Lower leg skin (tissue), 4 donors: ENCODE data around the gene PLA2G2A. TPM values are rescaled to one million over a fixed set of nuclear protein-coding genes. Genes with fewer than 3 reads are reported as not detected.

ENCODE experiments used
- DNase-seq, 2 donors: peaks; one replicate each; pipeline ENCODE4 v3.0.0-alpha.2; 2019; ENCODE audit warnings: low spot score in 2 of 2
- H3K4me3 ChIP-seq: fragments of 200-600 bp; sonication (generic); 2 replicates; pipeline ENCODE4 v1.5.1; 2017; ENCODE audit warnings: mild to moderate bottlenecking, low read depth; ENCODE audit not compliant: poor library complexity, severe bottlenecking
- POLR2A ChIP-seq, 2 donors: fragments of 450-650 bp; IDR thresholded peaks; one replicate each; pipeline ENCODE4 v1.6.1; 2016 to 2017; ENCODE audit warnings: antibody characterized with exemption in 2 of 2, mild to moderate bottlenecking in 1 of 2, moderate library complexity in 1 of 2
- WGBS, 2 donors: methylation state at CpG; one replicate each; pipeline ENCODE4 v1.1.5; 2018; 5-methylcytosine and 5-hydroxymethylcytosine counted together
- intact Hi-C: fragments of 100-400 bp; cut with DNase I; formaldehyde crosslinking; loops from one replicate; pipeline ENCODE4 v1.15.0; 2023; ENCODE audit warnings: low total_unique reads
- total RNA-seq, 4 donors: library from RNA; depleted of rRNA; stranded (reverse); fragments of >200 nt; gene quantifications; one replicate each; pipeline ENCODE4 v1.1.0, GENCODE V29; 2016
- TF ChIP-seq, protein P1 (sequence below), 3 donors: fragments of 450-650 bp; IDR thresholded peaks; one replicate each; pipeline ENCODE4 v1.5.1; 2016; ENCODE audit warnings: antibody characterized with exemption in 3 of 3, mild to moderate bottlenecking in 3 of 3, moderate library complexity in 2 of 3

The PLA2G2A gene, protein sequence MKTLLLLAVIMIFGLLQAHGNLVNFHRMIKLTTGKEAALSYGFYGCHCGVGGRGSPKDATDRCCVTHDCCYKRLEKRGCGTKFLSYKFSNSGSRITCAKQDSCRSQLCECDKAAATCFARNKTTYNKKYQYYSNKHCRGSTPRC
- 10 to 100 TPM in 2 of 4 donors, 1 to 10 TPM in 2; 6.0 to 14.0 (median 10.3) TPM for total RNA-seq

DNA sequence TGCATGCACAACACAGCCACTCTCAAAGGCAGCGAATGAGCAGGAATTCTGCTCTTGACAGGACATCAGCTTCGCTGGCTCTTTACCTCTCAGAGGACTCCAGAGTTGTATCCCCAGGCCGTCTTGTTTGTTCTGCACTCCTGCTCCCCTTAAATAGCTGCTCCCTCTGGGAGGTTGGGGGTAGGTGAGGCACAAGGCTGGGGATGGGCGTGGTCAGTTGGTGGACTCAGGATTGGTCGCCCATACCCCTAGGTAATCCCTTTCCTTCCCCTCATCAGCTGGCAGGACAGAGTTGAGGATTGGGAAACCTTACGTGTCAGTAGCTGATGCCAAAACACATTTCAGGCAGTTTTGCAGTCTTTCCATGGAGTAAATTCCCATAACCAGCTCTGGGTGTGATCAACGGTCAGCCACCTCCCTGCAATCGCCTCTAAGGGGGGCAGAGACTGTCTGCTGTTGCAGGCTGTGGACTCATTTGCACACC lies at the start of gene PLA2G2A:
Gene PLA2G2A, minus strand, starts transcription at position 125 of the 484 bp plus-strand sequence. CDS start 845 bp downstream, outside the sequence.
- intact Hi-C loops: no loop called here
- WGBS, 2 donors: 60 to 73% methylated on average over 8 of the region's 8 CpGs
- peak in 1 of 2 donors; percentile 83 for DNase-seq
- TF ChIP-seq, protein P1, sequence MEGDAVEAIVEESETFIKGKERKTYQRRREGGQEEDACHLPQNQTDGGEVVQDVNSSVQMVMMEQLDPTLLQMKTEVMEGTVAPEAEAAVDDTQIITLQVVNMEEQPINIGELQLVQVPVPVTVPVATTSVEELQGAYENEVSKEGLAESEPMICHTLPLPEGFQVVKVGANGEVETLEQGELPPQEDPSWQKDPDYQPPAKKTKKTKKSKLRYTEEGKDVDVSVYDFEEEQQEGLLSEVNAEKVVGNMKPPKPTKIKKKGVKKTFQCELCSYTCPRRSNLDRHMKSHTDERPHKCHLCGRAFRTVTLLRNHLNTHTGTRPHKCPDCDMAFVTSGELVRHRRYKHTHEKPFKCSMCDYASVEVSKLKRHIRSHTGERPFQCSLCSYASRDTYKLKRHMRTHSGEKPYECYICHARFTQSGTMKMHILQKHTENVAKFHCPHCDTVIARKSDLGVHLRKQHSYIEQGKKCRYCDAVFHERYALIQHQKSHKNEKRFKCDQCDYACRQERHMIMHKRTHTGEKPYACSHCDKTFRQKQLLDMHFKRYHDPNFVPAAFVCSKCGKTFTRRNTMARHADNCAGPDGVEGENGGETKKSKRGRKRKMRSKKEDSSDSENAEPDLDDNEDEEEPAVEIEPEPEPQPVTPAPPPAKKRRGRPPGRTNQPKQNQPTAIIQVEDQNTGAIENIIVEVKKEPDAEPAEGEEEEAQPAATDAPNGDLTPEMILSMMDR (IDR thresholded peaks at IDR 0.05): no peak
- TF ChIP-seq POLR2A (IDR thresholded peaks at IDR 0.05): no peak
- H3K4me3 ChIP-seq: no peak within 1 kb of the TSS

DNA sequence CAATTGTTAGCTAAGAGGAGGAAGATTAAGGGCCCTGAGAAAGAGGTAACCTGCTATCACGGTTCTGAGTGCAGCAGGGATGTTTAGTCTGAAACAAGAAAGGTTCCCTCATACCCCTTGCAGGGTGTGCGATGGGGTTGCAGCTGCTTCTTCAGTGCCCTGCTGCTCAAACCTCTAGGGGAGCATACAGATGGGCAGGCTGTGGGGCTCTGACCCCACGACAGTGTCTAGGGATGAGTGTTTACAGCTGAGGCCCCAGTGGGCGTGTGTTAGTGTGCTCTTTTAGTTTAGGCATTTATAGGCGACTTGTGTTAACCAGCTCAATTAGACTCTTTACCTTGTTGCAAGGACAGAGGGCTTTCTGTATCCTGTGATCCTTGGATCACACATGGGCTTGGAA lies 49.3 kb upstream of the PLA2G2A start:
- no peak overlapping the region for H3K4me3 ChIP-seq
- intact Hi-C loops: no loop called here
- DNase-seq: no peak
- TF ChIP-seq, protein P1 (IDR thresholded peaks at IDR 0.05): no peak
- no peak for TF ChIP-seq POLR2A (IDR thresholded peaks at IDR 0.05)
- WGBS, 2 donors: 82 to 87% methylated on average over 5 of the region's 5 CpGs

DNA sequence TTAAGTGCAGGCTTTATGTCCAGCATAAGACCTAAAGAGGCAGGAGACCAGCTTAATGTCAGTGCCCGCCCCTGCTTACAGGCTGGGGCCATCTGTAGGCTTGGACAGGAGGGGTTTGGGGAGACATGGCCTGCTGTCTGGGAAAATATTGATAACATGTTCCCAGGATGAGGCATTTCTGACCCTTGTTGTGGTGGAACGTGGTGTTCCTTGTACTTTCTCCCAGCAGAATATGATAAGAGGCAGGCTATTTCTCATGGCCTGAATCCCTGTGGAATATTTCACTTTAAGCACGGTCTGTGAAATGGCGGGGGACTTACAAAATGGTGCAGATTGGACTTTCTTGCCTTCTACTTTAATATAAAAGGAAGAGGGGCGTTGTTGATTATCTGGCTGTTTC lies 48.7 kb upstream of the PLA2G2A start:
- no peak overlapping the region for H3K4me3 ChIP-seq
- no peak for TF ChIP-seq POLR2A (IDR thresholded peaks at IDR 0.05)
- TF ChIP-seq, protein P1 (IDR thresholded peaks at IDR 0.05): no peak
- WGBS, 2 donors: 82 to 89% methylated on average over 5 of the region's 5 CpGs
- no peak for DNase-seq
- intact Hi-C loops: no loop called here

DNA sequence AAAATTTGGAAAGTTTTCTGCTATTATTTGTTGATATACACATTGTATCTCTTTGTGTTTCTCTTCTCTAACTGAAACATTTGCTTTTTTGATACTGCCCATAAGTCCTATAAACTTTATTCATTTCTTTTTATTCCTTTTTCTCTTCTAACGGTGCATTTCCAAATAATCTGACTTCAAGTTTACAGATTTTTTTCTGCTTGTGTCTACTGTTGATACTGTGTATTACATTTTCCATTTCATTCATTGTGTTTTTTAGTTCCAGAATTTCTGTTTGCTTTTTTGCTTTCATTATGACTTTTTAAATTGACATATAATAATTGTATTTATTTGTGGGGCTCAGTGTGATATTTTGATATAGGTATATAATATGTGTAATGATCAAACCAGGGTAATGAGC lies 38.3 kb upstream of the PLA2G2A start:
- WGBS, 2 donors: 91 to 100% methylated on average over 1 of the region's 1 CpG
- H3K4me3 ChIP-seq: no peak overlapping the region
- TF ChIP-seq, protein P1 (IDR thresholded peaks at IDR 0.05): no peak
- no peak for DNase-seq
- intact Hi-C loops: no loop called here

DNA sequence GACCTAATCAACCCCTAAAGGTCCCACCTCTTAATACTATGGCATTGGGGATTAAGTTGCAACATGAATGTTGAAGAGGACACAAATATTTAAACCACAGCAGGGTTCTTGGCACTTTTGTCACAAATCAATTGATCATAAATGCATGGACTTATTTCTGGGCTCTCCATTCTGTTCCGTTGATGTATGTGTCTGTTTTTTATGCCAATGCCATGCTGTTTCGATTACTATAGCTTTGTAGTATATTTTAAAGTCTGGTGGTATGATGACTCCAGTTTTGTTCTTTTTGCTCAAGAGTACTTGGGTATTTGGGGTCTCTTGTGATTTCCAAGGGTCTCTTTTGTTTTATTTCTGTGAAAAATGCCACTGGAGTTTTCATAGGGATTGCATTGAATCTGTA lies 34.7 kb upstream of the PLA2G2A start:
- WGBS, 2 donors: 79 to 93% methylated on average over 2 of the region's 2 CpGs
- no peak overlapping the region for H3K4me3 ChIP-seq
- DNase-seq: no peak
- TF ChIP-seq, protein P1 (IDR thresholded peaks at IDR 0.05): no peak
- no peak for TF ChIP-seq POLR2A (IDR thresholded peaks at IDR 0.05)
- intact Hi-C loops: no loop called here

DNA sequence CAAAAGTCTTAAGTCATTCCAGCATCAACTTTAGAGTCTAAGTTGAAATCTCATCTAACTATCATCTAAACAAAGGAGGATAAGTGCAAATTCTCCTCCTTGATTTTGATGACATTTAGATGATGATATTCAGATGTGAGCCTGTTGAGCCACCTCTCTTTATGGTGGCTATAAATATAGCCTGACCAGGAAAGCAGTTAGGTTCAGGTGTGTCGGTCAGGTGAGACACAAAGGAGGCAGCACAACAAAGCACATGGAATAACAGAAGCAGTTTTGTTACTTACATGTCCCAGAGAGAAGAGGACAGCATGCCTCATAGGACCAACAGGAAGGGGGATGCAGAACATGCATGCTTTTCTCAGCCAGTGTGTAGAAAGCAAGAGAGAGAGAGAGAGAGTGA lies 30.6 kb upstream of the PLA2G2A start:
- 57 to 67% methylated on average over 1 of the region's 1 CpG for WGBS, 2 donors
- intact Hi-C loops: no loop called here
- TF ChIP-seq POLR2A (IDR thresholded peaks at IDR 0.05): no peak
- TF ChIP-seq, protein P1 (IDR thresholded peaks at IDR 0.05): no peak
- DNase-seq: no peak
- no peak overlapping the region for H3K4me3 ChIP-seq
